Bronchial epithelial cell (primary cell): ENCODE measurements around the gene MIOX. TPM values are rescaled to one million over a fixed set of nuclear protein-coding genes. Genes with fewer than 3 reads are reported as not detected.

ENCODE experiments used
- DNase-seq: peaks from one replicate; pipeline ENCODE4 v3.0.0-alpha.2; 2010; ENCODE audit warnings: low read depth
- FAIRE-seq: peaks from 2 replicates; lab custom pipeline; 2011; peaks lifted over from hg19 to GRCh38; lab: Jason Lieb, UNC
- H3K27me3 ChIP-seq: 2 replicates; pipeline ENCODE4 v1.5.1; 2011; ENCODE audit warnings: low read length; ENCODE audit not compliant: control insufficient read depth, insufficient read depth
- H3K36me3 ChIP-seq: 2 replicates; pipeline ENCODE4 v1.5.1; 2011; ENCODE audit warnings: low read length; ENCODE audit not compliant: control insufficient read depth, insufficient read depth
- H3K4me3 ChIP-seq: 2 replicates; pipeline ENCODE4 v1.5.1; 2011; ENCODE audit warnings: mild to moderate bottlenecking, low read depth, low read length, control low read depth
- CTCF ChIP-seq: IDR thresholded peaks from 2 replicates; pipeline ENCODE4 v1.5.1; 2011; ENCODE audit warnings: mild to moderate bottlenecking, moderate library complexity, low read length, control low read depth, inconsistent platforms; ENCODE audit not compliant: insufficient read depth, severe bottlenecking
- total RNA-seq: library from RNA; depleted of rRNA; stranded (reverse); fragments of >200 nt; gene quantifications from 2 replicates; pipeline ENCODE4 v1.2.1, GENCODE V29; 2014

The MIOX gene
- total RNA-seq, 1 donor from 2014 or later = not detected

- H3K27me3 ChIP-seq = no peaks in the 10 kb centered on the region
- no peak for TF ChIP-seq CTCF
- FAIRE-seq = no peak
- DNase-seq = peak; percentile 40
- peak overlapping the region; percentile 63 for H3K4me3 ChIP-seq
- H3K36me3 ChIP-seq = peaks cover 8% of the 10 kb centered on the region
Observed at GRCh38 chr22:50473855-50474671, 12.6 kb upstream of the MIOX start.

GRCh38 chr22:50474710-50475651 lies 11.7 kb upstream of the MIOX start, which contains the start of gene SBF1:
Gene SBF1, minus strand, starts transcription at chr22:50475035. Its CDS starts 195 bp downstream, at chr22:50474840.
- FAIRE-seq = no peak
- peaks cover 8% of the 10 kb centered on the region for H3K36me3 ChIP-seq

GRCh38 chr22:50475652-50476002 lies 11.0 kb upstream of the MIOX start:
- Histone ChIP-seq H3K36me3 (peaks cover 8% of the 10 kb centered on the region), H3K27me3 (no peaks in the 10 kb centered on the region), H3K4me3 (no peak overlapping the region)
- FAIRE-seq = no peak
- TF ChIP-seq CTCF = no peak
- no peak for DNase-seq

More at GRCh38 chr22:50474710-50475651, 11.7 kb upstream of the MIOX start, which contains the start of gene SBF1:
- no peak for TF ChIP-seq CTCF
- Histone ChIP-seq H3K4me3 (peak within 1 kb of the TSS; percentile 63), H3K27me3 (no peaks in the 10 kb centered on the region)
- DNase-seq = peak; percentile 70

- FAIRE-seq (peak; percentile 55), DNase-seq (peak; percentile 28)
- no peaks in the 10 kb centered on the region for H3K27me3 ChIP-seq
- TF ChIP-seq CTCF = no peak
- no peak overlapping the region for H3K4me3 ChIP-seq
- H3K36me3 ChIP-seq = peaks cover 8% of the 10 kb centered on the region
Observed at GRCh38 chr22:50476868-50477267, 9.8 kb upstream of the MIOX start.

GRCh38 chr22:50477923-50478322 lies 8.7 kb upstream of the MIOX start:
- DNase-seq (no peak), FAIRE-seq (no peak)
- H3K27me3 ChIP-seq = no peaks in the 10 kb centered on the region
- TF ChIP-seq CTCF = no peak
- H3K36me3 ChIP-seq = peaks cover 8% of the 10 kb centered on the region
- H3K4me3 ChIP-seq = no peak overlapping the region
